NCI-H345 treated with DMSO at 0.1 percent for 48 hours (cell line): ENCODE results near the gene TYW3.
A peak's percentile ranks its signal among the peaks of the same experiment; 100 is the strongest.
"Not testable (repeated sequence)": the region's sequence is repeated elsewhere in the genome, so short reads cannot be mapped to it uniquely, and the experiment has no call there.

Experiments used
- DNase-seq: peaks from one replicate; lab custom pipeline; 2025; ENCODE audit not compliant: unreplicated experiment; lab: John Stamatoyannopoulos, UW

Gene TYW3

GRCh38 chr1:74729741-74730478 lies 3.0 kb upstream of the TYW3 start:
- DNase-seq = no peak

- no peak for DNase-seq
Measured at GRCh38 chr1:74731399-74732052, 1.4 kb upstream of the TYW3 start.

GRCh38 chr1:74732071-74732946 lies 643 bp upstream of the TYW3 start:
- DNase-seq = not testable (repeated sequence)

- peak; percentile 77 for DNase-seq
Measured at GRCh38 chr1:74733604-74734484, 892 bp downstream of the TYW3 start.

GRCh38 chr1:74737333-74737732 lies 4.4 kb downstream of the TYW3 start:
- no peak for DNase-seq

GRCh38 chr1:74740307-74740980 lies 7.5 kb downstream of the TYW3 start:
- DNase-seq = not testable (repeated sequence)

- DNase-seq = not testable (repeated sequence)
Measured at GRCh38 chr1:74745247-74745646, 12.3 kb downstream of the TYW3 start.

- DNase-seq = no peak
Measured at GRCh38 chr1:74748960-74749359, 16.0 kb downstream of the TYW3 start.

- DNase-seq = no peak
Measured at GRCh38 chr1:74753104-74753503, 20.2 kb downstream of the TYW3 start.

- DNase-seq = no peak
Measured at GRCh38 chr1:74755475-74755874, 22.5 kb downstream of the TYW3 start.

GRCh38 chr1:74756650-74757049 lies 23.7 kb downstream of the TYW3 start:
- not testable (repeated sequence) for DNase-seq

- DNase-seq = no peak
Measured at GRCh38 chr1:74763807-74764206, 30.9 kb downstream of the TYW3 start.

- no peak for DNase-seq
Measured at GRCh38 chr1:74766579-74766978, 33.6 kb downstream of the TYW3 start.

- DNase-seq = no peak
Measured at GRCh38 chr1:74767490-74767889, 34.5 kb downstream of the TYW3 start.

GRCh38 chr1:74771913-74772515 lies 39.1 kb downstream of the TYW3 start:
- DNase-seq = peak; percentile 68

GRCh38 chr1:74772945-74773344 lies 40.0 kb downstream of the TYW3 start:
- DNase-seq = peak; percentile 4

- no peak for DNase-seq
Measured at GRCh38 chr1:74773582-74773981, 40.6 kb downstream of the TYW3 start.

- no peak for DNase-seq
Measured at GRCh38 chr1:74775735-74776134, 42.8 kb downstream of the TYW3 start.

- no peak for DNase-seq
Measured at GRCh38 chr1:74777525-74777924, 44.6 kb downstream of the TYW3 start.

GRCh38 chr1:74779750-74780149 lies 46.8 kb downstream of the TYW3 start:
- no peak for DNase-seq
